ENCODE data around the gene ANKS6.

GRCh38 chr9:98707166-98708102 lies 88.9 kb downstream of the ANKS6 start:
- TF ChIP-seq CTCF (IDR thresholded peaks at IDR 0.05; ENCODE audit: low read depth, low read length, poor library complexity, severe bottlenecking) (peak; percentile 25), EZH2phosphoT487 (IDR thresholded peaks at IDR 0.05; ENCODE audit: borderline replicate concordance, low read length) (no peak)
